ENCODE data around the gene DNAAF8.
A peak's percentile ranks its signal among the peaks of the same experiment; 100 is the strongest.
"Not testable (repeated sequence)": the region's sequence is repeated elsewhere in the genome, so short reads cannot be mapped to it uniquely, and the experiment has no call there.

The DNAAF8 gene

DNA sequence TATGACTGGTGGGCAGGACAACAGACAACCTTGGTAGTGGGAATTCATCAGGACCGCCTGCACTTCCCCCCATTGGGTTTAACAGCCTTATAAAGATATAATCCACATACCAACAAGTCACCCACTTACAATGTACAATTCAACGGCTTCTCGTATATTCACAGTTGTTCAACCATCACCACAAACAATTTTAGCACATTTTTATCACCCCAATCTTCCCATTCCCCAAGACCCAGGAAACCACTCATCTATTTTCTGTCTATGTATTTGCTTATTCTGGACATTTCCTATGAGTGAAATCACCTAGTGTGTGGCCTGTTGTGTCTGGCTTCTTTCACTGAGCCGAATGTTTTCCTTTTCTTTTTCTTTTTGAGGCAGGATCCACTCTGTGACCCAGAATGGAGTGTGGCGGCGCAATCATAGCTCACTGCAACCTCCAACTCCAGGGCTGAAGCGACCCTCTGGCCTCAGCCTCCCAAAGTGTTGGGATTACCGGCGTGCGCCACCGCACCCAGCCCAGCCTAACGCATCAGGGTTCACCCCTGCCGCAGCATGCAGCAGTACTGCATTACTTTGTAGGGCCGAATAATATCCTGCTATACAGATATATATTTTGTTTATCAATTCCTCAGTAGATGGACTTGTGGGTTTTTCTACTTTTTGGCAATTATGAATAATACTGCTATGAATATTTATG lies 11.1 kb upstream of the DNAAF8 start:
- DNase-seq (ENCODE audit: low spot score) = no peak

DNA sequence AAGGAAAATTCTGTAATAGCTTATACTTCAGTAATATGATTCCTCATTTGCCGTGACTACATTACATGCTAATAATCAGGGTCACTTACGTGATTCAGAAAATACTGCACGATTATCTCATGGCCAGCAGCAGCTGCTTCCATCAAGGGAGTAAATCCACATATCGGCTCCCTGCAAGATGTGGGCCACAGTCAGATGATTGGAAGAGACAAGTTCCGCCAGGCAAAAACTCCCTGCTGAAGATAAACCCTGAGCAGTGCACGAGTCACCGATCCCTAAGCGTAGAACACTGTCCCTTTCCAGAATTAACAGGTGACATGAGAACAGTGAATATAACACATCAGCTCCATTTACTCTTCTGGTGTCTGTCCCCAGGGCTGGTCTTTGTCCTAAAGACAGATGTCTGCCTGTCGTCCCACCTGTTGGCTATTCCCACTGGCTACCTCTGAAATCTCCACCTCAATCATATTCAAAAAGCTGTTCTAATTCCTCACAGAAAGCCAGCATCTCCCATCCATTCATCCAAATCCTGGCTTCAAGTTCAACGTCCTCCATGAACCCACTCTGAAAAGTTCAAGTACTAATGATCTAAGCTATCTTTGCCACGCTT lies 9.6 kb upstream of the DNAAF8 start:
- DNase-seq (ENCODE audit: low spot score) = no peak

DNA sequence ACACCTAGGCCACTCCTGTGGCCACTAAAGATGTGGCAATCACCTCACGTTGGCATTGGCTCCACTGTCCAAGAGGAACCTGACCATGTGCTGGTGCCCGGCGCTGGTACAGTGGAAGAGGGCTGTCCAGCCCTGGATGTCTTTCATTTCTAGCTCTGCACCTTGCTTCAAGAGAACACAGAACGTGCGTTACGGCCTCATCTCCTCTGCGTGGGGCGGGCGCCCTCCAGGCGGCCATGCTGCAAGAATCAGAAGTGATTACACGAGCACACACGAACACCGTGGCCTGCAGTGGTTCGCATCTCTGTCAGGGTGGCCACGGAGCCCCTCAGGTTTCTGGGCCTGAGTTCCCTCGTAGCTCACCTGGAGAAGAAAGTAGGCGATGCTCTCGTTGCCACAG lies 7.7 kb upstream of the DNAAF8 start:
- DNase-seq (ENCODE audit: low spot score) = no peak

DNA sequence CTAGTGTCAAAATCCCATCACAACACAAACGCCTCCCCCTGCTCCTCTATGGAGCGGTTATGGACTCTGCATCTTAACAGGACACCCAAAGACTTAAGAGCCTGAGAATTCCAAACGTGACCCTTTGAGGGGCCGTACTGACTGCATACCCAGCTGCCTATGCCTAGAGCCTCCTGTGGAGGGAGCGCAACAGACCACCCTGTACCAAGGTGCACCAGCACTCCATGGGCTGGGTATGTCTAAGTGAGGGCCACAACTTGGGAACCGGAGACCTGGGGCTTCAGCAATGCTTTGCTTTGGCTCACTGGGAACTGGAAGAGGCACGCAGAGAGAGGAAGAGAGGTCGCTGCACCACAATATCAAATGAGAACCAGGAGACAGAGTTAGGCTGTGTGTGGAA lies 5.7 kb upstream of the DNAAF8 start:
- no peak for DNase-seq (ENCODE audit: low spot score)

- no peak for DNase-seq (ENCODE audit: low spot score)
Observed at GRCh38 chr16:4729876-4730275, 4.5 kb upstream of the DNAAF8 start.

- DNase-seq (ENCODE audit: low spot score) = no peak
Observed at GRCh38 chr16:4733211-4733742, 1.1 kb upstream of the DNAAF8 start.

DNA sequence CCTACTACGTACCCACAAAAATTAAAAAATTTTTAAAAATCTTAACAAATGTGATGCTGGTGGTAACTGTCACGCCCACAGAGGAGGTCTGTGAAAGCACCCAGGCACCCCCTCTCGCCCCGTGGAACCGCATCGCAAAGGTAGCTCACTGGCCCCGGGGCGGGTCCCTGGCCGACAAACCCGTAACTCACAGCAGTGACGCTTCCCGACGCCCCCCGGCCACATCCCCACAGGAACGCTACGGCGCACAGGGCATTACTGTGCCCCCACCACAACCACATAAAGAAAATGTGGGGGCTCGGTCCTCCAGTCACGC lies 632 bp upstream of the DNAAF8 start:
- DNase-seq (ENCODE audit: low spot score) = no peak

DNA sequence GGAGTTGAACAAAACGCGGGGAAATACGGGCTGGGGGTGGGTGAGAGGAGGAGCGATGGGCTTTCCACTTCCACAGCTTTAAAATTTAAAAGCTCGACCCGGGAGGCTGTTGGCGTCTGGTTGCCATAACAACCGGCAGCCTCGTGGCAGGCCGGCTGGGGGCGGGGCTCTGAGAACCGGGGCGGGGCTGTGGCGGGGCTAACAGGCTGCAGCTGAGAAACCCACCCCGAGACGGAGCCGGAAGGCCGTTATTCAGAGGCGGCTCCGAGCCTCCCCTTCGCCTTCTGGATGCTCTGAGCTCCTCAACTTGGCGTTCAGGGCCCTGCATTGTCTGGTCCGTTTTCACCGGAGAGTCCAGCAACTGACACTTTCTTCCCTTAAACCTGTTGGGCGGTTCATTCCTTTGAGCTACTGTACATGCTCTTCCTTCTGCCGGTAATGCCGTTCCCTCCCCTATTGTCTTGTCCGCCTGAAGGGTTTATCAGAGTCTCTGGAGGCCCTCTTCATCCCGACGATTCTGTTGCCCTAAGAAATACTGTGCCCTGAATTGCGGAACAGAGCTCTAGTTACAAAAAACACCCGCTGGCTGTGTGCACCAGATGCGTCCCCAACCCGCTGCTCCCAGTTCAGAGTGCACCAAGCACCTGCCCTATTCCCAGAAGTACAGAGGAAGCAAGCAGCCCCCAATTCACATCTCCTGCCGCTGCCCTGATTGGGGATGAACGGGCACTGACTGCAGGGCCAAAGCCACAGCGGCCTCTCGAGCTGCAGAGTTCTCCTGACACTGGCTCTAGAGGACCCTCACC lies 596 bp downstream of the DNAAF8 start:
- peak; percentile 63 for DNase-seq (ENCODE audit: low spot score)

- DNase-seq (ENCODE audit: low spot score) = no peak
Observed at GRCh38 chr16:4736546-4736945, 2.2 kb downstream of the DNAAF8 start.

DNA sequence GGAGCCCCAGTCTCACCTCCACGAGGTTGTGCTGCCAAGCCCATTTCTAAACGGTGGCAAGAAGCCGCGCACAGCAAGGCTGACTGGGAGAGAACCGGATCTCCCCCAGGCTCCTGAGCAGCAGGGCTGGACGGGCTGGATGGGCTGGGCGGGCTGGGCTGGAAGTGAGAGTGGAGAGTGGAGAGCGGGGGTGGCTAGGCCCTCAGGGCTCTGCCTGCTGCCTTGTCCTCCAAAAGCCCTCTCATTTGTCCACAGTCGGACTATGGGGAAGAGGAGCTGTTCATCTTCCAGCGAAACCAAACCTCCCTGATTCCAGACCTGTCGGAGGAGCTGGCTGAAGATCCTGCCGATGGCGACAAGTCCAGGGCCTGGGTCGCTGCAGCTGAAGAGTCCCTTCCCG lies 3.2 kb downstream of the DNAAF8 start:
- no peak for DNase-seq (ENCODE audit: low spot score)

DNA sequence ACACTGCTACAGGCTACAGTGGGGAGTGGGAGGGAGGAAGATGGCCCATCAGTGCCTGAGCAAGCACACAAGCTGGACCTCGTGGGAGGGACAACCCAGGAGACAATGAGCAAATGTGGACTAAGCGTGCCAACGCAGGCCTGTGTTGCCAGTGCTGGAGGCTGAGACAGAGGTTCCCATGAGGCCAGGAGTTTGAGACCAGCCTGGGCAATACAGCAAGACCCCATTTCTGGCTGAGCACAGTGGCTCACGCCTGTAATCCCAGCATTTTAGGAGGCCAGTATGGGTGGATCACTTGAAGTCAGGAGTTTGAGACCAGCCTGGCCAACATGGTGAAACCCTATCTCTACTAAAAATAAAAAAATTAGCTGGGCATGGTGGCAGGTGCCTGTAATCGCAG lies 4.0 kb downstream of the DNAAF8 start:
- DNase-seq (ENCODE audit: low spot score) = not testable (repeated sequence)

DNA sequence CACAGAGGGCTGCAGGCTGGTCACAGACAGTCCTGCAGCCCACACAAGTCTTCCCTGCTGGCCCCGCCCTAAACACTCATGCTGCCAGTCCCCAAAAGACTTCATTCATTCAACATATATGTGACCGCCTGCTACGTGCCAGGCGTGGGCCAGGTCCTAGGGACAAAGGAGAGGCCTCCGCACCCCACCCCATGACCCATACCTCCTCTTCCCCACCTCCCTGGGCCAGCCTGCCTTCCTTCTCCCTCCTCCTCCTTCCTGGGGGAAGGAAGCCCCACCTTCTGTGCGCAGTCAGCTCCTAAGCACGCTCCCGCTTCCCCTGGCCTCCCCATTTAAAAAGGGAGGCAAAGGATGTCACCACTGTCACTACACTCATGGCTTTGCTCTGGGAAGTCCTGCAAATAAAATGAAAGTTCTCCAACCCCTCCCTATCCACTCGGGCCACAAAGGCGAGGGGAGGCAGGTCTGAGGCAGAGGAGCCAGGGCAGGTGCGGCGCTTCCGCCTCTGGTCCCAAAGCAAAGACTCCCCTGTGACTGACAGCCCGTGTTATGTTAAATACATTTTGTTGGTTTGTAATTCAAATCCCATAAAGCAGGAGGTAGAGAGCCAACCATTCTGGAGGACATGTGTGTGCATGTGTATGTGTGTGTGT lies 9.0 kb downstream of the DNAAF8 start:
- no peak for DNase-seq (ENCODE audit: low spot score)

GRCh38 chr16:4744555-4745273 lies 10.4 kb downstream of the DNAAF8 start:
- DNase-seq (ENCODE audit: low spot score) = no peak

- no peak for DNase-seq (ENCODE audit: low spot score)
Observed at GRCh38 chr16:4745274-4745569, 10.9 kb downstream of the DNAAF8 start.

DNA sequence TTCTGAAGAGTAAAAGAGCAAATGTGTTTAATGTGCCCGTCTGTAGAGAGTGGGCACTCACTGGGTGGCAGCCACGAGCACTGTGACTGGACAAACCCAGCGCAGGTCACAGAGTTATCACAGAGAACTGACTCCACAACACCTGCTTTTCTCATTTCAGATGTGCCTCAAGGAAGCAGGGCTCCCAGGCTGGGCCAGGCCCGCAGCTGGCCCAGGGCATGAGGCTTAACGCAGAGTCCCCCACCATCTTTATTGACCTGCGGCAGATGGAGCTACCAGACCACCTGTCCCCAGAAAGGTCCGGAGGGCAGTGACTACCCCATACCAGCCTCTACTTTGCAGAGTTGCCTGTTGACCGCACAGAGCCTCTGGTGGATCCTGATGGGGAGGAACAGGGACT lies 11.9 kb downstream of the DNAAF8 start:
- DNase-seq (ENCODE audit: low spot score) = no peak

GRCh38 chr16:4746991-4747574 lies 12.7 kb downstream of the DNAAF8 start:
- no peak for DNase-seq (ENCODE audit: low spot score)

DNA sequence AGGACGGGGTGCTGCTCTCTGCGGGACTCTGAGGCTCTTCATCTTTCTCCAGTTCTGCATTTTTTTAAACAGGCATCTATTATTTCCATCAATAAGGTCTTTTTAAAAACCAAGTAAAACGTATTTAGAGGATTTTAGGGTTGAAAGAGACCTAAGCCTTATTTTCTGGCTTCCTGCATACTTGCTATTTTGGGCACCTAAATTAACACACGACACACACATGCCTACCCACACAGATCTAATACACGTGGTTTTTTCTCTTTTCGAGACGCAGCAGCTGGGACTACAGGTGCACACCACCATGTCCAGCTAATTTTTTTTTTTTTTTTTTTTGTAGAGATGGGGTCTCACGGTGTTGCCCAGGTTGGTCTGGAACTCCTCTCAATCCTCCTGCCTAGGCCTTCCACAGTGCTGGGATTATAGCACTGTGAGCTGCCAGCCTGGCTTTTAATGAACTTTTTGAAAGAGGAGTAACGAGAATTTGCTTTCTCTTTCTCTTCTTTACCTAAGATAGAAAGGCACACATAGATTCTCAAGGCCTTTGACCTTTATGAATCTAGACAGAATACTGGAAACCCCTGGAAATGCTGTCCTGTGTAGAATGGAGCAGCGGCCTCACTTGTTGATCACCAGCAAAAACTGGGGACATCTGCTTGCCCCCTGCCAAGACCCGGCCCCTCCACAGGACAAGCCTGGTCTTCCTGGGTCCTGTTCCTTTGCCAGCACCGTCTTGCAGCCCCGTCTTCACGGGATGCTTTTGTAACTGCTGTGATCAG lies 13.8 kb downstream of the DNAAF8 start:
- DNase-seq (ENCODE audit: low spot score) = no peak

GRCh38 chr16:4748682-4749411 lies 14.5 kb downstream of the DNAAF8 start:
- no peak for DNase-seq (ENCODE audit: low spot score)

DNA sequence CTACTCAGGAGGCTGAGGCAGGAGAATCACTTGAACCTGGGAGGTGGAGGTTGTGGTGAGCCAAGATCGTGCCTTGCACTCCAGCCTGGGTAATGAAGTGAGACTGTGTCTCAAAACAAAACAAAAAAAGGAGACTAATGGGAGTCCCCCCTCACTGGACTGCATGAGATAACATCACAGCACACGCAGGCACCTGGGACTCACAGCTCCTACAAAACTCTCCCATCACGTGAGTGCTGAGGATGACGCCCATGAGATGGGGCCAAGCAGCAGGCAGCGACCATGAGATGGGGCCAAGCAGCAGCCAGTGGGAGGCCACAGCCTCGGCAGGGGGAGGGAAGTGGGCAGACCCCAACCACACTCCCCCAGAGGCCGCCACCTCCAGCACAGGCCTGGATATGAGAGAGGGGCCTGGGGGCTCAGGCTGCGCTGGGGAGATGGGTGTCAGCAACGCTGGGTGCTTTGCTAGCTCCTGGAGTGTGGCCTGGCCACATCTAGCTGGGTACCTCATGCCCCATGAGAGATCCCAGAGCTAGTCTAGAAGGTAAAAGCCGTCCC lies 15.4 kb downstream of the DNAAF8 start:
- no peak for DNase-seq (ENCODE audit: low spot score)

- DNase-seq (ENCODE audit: low spot score) = no peak
Observed at GRCh38 chr16:4750896-4751295, 16.6 kb downstream of the DNAAF8 start.
